A549 (cell line): ENCODE measurements around the gene CD34. TPM values are rescaled to one million over a fixed set of nuclear protein-coding genes. Genes with fewer than 3 reads are reported as not detected.

Source experiments
- ATAC-seq, 2 experiments: fragments of 200-7000 bp in 1 of 2; fragments of >200 bp in 1 of 2; cut with Nextera tagmentation in 1 of 2; cut with Tn5 transposase in 1 of 2; 3 replicates each; pipeline versions ENCODE4 v1.8.0 to v1.9.1; 2018 to 2020; ENCODE audit warnings: mild to moderate bottlenecking in 1 of 2, moderate library complexity in 1 of 2
- CTCF ChIA-PET: fragments of 300-600 bp; sonication (Branson Sonifier 250); formaldehyde crosslinking; extraction: SDS; loops from one replicate; lab custom pipeline; 2021; ENCODE audit warnings: antibody characterized with exemption, inconsistent platforms; lab: Yijun Ruan, JAX
- POLR2A ChIA-PET: fragments of 350-600 bp; formaldehyde crosslinking; extraction: SDS; loops from one replicate; lab custom pipeline; 2021; ENCODE audit warnings: antibody characterized with exemption, inconsistent platforms; lab: Yijun Ruan, JAX
- DNase-seq, 2 experiments: peaks; one replicate each; pipeline versions ENCODE4 v3.0.0 to v3.0.0-alpha.2; 2011 to 2016; ENCODE audit warnings: low read depth in 1 of 2, low spot score in 1 of 2
- FAIRE-seq: peaks from 2 replicates; lab custom pipeline; 2011; peaks lifted over from hg19 to GRCh38; lab: Jason Lieb, UNC
- H3K27ac ChIP-seq, 2 experiments: fragments of >200 bp; sonication (Bioruptor Twin); formaldehyde crosslinking; 3 replicates each; pipeline ENCODE4 v1.5.1; 2016 to 2017
- H3K4me1 ChIP-seq: fragments of >200 bp; sonication (Bioruptor Twin); formaldehyde crosslinking; 3 replicates; pipeline ENCODE4 v1.6.1; 2016
- H3K4me2 ChIP-seq: fragments of >200 bp; sonication (Bioruptor Twin); formaldehyde crosslinking; 3 replicates; pipeline ENCODE4 v1.6.1; 2016
- H3K4me3 ChIP-seq: fragments of >200 bp; sonication (Bioruptor Twin); formaldehyde crosslinking; 3 replicates; pipeline ENCODE4 v1.5.1; 2016
- H3K9me3 ChIP-seq: fragments of >200 bp; sonication (Bioruptor Twin); formaldehyde crosslinking; 3 replicates; pipeline ENCODE4 v1.6.1; 2016
- BHLHE40 ChIP-seq: IDR thresholded peaks from 2 replicates; pipeline ENCODE4 v1.6.1; 2012; ENCODE audit warnings: low read depth, low read length, inconsistent platforms
- CBX8 ChIP-seq: fragments of 200-600 bp; sonication (generic); IDR thresholded peaks from 2 replicates; pipeline ENCODE4 v1.6.1; 2016
- CTCF ChIP-seq: fragments of >200 bp; sonication (Bioruptor Twin); formaldehyde crosslinking; IDR thresholded peaks from 3 replicates; pipeline ENCODE4 v1.5.1; 2016
- ELK1 ChIP-seq: fragments of 150-350 bp; IDR thresholded peaks from 2 replicates; pipeline ENCODE4 v1.6.1; 2014; ENCODE audit warnings: low read depth, mild to moderate bottlenecking, low read length
- FOSB ChIP-seq: fragments of 250-450 bp; sonication (Bioruptor Pico); IDR thresholded peaks from 2 replicates; pipeline ENCODE4 v1.5.0; 2020; ENCODE audit warnings: mild to moderate bottlenecking, moderate library complexity
- HDAC2 ChIP-seq: fragments of 200-600 bp; sonication (generic); IDR thresholded peaks from 2 replicates; pipeline ENCODE4 v1.6.1; 2016
- HEYL ChIP-seq: fragments of 250-450 bp; sonication (Bioruptor Pico); IDR thresholded peaks from 2 replicates; pipeline ENCODE4 v1.8.0; 2021; ENCODE audit warnings: mild to moderate bottlenecking, moderate library complexity
- HOXB13 ChIP-seq: fragments of 250-450 bp; sonication (Bioruptor Pico); IDR thresholded peaks from 2 replicates; pipeline ENCODE4 v1.5.0; 2020; ENCODE audit warnings: low read depth, mild to moderate bottlenecking, moderate library complexity
- JUN ChIP-seq, 2 experiments: fragments of >200 bp; sonication (Bioruptor Twin); formaldehyde crosslinking; IDR thresholded peaks; 2 replicates in 1 of 2; 3 replicates in 1 of 2; pipeline ENCODE4 v1.6.1; 2016 to 2017
- KDM1A ChIP-seq: fragments of 200-600 bp; sonication (generic); IDR thresholded peaks from 2 replicates; pipeline ENCODE4 v1.6.1; 2016; ENCODE audit warnings: low read depth, mild to moderate bottlenecking
- PBX3 ChIP-seq: IDR thresholded peaks from 2 replicates; pipeline ENCODE4 v1.6.1; 2012
- PHF8 ChIP-seq: fragments of 200-600 bp; sonication (generic); IDR thresholded peaks from 2 replicates; pipeline ENCODE4 v1.6.1; 2016; ENCODE audit warnings: low read depth, mild to moderate bottlenecking, antibody characterized with exemption, moderate library complexity, borderline replicate concordance
- POLR2A ChIP-seq: IDR thresholded peaks from 2 replicates; pipeline ENCODE4 v1.6.1; 2012; ENCODE audit warnings: mild to moderate bottlenecking, low read length
- RAD21 ChIP-seq, 2 experiments: fragments of >200 bp in 1 of 2; sonication (Bioruptor Twin) in 1 of 2; formaldehyde crosslinking in 1 of 2; IDR thresholded peaks in 1 of 2; conservative IDR thresholded peaks in 1 of 2; 2 replicates in 1 of 2; 3 replicates in 1 of 2; pipeline ENCODE4 v1.6.1; 2012 to 2018; ENCODE audit warnings: inconsistent platforms in 1 of 2
- RARB ChIP-seq: fragments of 250-450 bp; sonication (Bioruptor Pico); IDR thresholded peaks from 2 replicates; pipeline ENCODE4 v1.8.0; 2021; ENCODE audit warnings: mild to moderate bottlenecking, moderate library complexity
- RCOR1 ChIP-seq: fragments of 150-350 bp; IDR thresholded peaks from 2 replicates; pipeline ENCODE4 v1.6.1; 2014; ENCODE audit warnings: antibody characterized with exemption, low read length, low read depth
- REST ChIP-seq: fragments of 200-600 bp; sonication (generic); IDR thresholded peaks from 2 replicates; pipeline ENCODE4 v1.6.1; 2016; ENCODE audit warnings: antibody characterized with exemption, mild to moderate bottlenecking, moderate library complexity
- RFX5 ChIP-seq: fragments of 450-650 bp; IDR thresholded peaks from 2 replicates; pipeline ENCODE4 v1.7.1; 2014; ENCODE audit warnings: antibody characterized with exemption, mild to moderate bottlenecking, moderate library complexity
- ZC3H11A ChIP-seq: fragments of 450-650 bp; IDR thresholded peaks from 2 replicates; pipeline ENCODE4 v1.6.1; 2014; ENCODE audit warnings: antibody characterized with exemption, mild to moderate bottlenecking
- ZFP36 ChIP-seq: fragments of 450-650 bp; IDR thresholded peaks from 2 replicates; pipeline ENCODE4 v1.6.1; 2014; ENCODE audit warnings: borderline replicate concordance; ENCODE audit not compliant: partially characterized antibody
- ZSCAN20 ChIP-seq: fragments of 250-450 bp; sonication (Bioruptor Pico); IDR thresholded peaks from 2 replicates; pipeline ENCODE4 v1.8.0; 2022; ENCODE audit warnings: mild to moderate bottlenecking, moderate library complexity
- WGBS: methylation state at CpG from one replicate; pipeline ENCODE4 v1.1.6; 2017; ENCODE audit errors: missing lambda C conversion rate; 5-methylcytosine and 5-hydroxymethylcytosine counted together
- polyA plus RNA-seq, 4 experiments: library from polyadenylated mRNA; depleted of rRNA in 3 of 4; stranded (reverse); fragments of >200 nt; fragmentation: RNase III in 1 of 4; extraction: RNeasy Plus Mini Kit Qiagen cat#74134 plus additional on column Dnase treatment in 1 of 4; gene quantifications; 2 replicates in 3 of 4; 3 replicates in 1 of 4; pipeline ENCODE4 v1.2.3, GENCODE V29; 2011 to 2017

CD34 gene
- polyA plus RNA-seq, 2 of the 4 experiments (the other 2 are of a cell fraction) = 0.05 TPM; not detected in 1

- WGBS = 54% methylated on average over 3 of the region's 3 CpGs
- CTCF ChIA-PET = interaction anchor here (1.0 to 3.2 kb wide), 4 partner anchors 16 to 60 kb away, joined by 3 to 20 read pairs (median 10); no protein-coding TSS in a partner anchor
Observed at GRCh38 chr1:207903767-207904166, 7.2 kb downstream of the CD34 start.

GRCh38 chr1:207903053-207903452 lies 7.9 kb downstream of the CD34 start:
- ATAC-seq (no peak), FAIRE-seq (no peak), DNase-seq (no peak)
- H3K4me1 ChIP-seq = no peaks in the 10 kb centered on the region
- ChIA-PET POLR2A (no interaction called here), CTCF (interaction anchor here (1.0 to 2.6 kb wide), 2 partner anchors 18 to 61 kb away, joined by 7 to 13 read pairs; no protein-coding TSS in a partner anchor)
- 66% methylated on average over 2 of the region's 2 CpGs for WGBS
- H3K9me3 ChIP-seq = no peaks in the 10 kb centered on the region
- H3K4me3 ChIP-seq = no peak overlapping the region
- H3K4me2 ChIP-seq = no peak overlapping the region
- H3K27ac ChIP-seq = no peak overlapping the region
- TF ChIP-seq FOSB (CRISPR knock-in tag) (no peak), HDAC2 (no peak), JUN (IDR thresholded peaks at IDR 0.05) (no peak), RAD21 (conservative IDR thresholded peaks at IDR 0.05 in 1 of 2, IDR thresholded peaks at IDR 0.05 in 1 of 2) (no peak), ELK1 (no peak), HOXB13 (CRISPR knock-in tag) (no peak), CTCF (no peak), ZFP36 (no peak), RCOR1 (no peak), RFX5 (no peak), PHF8 (no peak), HEYL (CRISPR knock-in tag) (no peak), BHLHE40 (no peak), RARB (CRISPR knock-in tag) (no peak)

More at GRCh38 chr1:207903767-207904166, 7.2 kb downstream of the CD34 start:
- no peaks in the 10 kb centered on the region for H3K4me1 ChIP-seq
- no peak overlapping the region for H3K4me2 ChIP-seq
- H3K9me3 ChIP-seq = no peaks in the 10 kb centered on the region
- H3K27ac ChIP-seq = no peak overlapping the region
- POLR2A ChIA-PET = no interaction called here
- FAIRE-seq = no peak
- TF ChIP-seq KDM1A (no peak), BHLHE40 (no peak), POLR2A (no peak), ZC3H11A (no peak), HEYL (CRISPR knock-in tag) (no peak), ZSCAN20 (CRISPR knock-in tag) (no peak), PBX3 (no peak), RAD21 (conservative IDR thresholded peaks at IDR 0.05 in 1 of 2, IDR thresholded peaks at IDR 0.05 in 1 of 2) (no peak), CBX8 (no peak), REST (no peak), HDAC2 (no peak), ELK1 (no peak)
- no peak for ATAC-seq
- H3K4me3 ChIP-seq = no peak overlapping the region
- DNase-seq = no peak
